DMS 273 (cell line): ENCODE data around the gene APBB2.

Experiments
- DNase-seq: peaks from one replicate; lab custom pipeline; 2025; ENCODE audit not compliant: unreplicated experiment; lab: John Stamatoyannopoulos, UW

The APBB2 gene

GRCh38 chr4:41110050-41110449, 104.3 kb downstream of the APBB2 start:
- no peak for DNase-seq

DNA sequence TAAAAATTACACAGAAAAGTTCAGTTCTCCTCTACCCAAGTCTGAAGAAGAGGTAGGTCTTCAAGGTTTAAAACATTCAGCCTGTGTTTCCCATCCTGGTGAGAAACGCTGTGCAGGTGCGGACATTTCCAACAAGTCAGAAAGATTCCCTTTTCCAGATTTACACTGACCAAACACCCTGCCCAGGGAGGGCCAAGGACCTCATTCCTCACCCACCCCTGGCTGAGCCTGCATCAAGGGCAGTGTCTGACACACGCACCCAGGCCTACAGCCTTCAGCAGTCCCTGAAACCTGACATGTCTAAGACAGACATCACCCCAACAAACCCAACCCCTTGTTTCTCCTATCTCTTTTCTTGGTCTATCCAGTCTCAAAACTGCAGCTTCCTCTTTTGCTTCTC, 105.9 kb downstream of the APBB2 start:
- DNase-seq: no peak

DNA sequence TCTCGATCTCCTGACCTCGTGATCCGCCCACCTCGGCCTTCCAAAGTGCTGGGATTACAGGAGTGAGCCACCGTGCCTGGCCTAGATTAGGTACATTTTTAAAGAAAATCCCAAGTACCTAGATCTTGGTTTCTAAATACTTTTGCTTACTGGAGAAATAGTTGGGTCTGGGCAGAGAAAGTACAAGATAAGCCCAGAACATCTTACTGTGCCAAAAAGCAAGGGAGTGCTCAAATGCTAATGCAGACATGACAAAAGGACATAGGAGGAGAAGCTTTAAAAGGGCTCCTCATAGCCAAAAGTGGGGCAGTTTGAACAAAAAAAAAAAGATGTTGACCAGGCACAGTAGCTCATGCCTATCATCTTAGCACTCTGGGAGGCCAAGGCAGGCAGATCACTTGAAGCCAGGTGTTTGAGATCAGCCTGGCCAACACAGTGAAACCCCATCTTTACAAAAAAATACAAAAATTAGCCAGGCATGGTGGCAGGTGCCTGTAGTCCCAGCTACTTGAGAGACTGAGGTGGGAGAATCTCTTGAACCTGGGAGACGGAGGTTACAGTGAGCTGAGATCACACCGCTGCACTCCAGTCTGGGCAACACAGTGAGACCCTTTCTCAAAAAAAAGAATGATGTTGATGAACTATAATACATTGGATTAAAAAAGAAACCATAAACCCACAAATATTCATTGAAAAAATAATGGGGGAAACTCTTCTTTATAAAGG, 107.5 kb downstream of the APBB2 start:
- DNase-seq: no peak

DNA sequence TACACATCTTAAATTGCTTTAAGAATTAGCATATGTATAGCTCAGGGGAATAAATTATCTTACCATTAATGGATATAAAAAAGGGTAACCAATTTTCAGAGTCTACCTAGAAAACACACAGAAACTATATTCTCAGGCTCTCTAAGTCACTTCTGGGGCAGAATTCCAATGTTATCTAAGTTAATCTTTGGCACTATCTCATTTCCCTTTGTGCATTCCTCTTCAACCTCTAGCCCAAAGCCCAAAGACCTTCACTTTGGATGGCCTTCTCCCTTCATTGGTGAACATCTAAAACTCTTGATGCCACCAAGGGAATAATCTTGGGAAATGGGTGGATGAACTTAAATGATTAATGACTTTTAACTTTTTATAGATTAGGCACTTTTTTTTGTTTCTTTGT, 108.3 kb downstream of the APBB2 start:
- no peak for DNase-seq

GRCh38 chr4:41104155-41104554, 110.2 kb downstream of the APBB2 start:
- DNase-seq: no peak

- DNase-seq: no peak
Measured at GRCh38 chr4:41103657-41104056, 110.7 kb downstream of the APBB2 start.

GRCh38 chr4:41102414-41103092, 111.8 kb downstream of the APBB2 start:
- DNase-seq: no peak

- no peak for DNase-seq
Measured at GRCh38 chr4:41098093-41099048, 116.0 kb downstream of the APBB2 start.

GRCh38 chr4:41095973-41096372, 118.4 kb downstream of the APBB2 start:
- no peak for DNase-seq

- DNase-seq: no peak
Measured at GRCh38 chr4:41095192-41095872, 119.0 kb downstream of the APBB2 start.

DNA sequence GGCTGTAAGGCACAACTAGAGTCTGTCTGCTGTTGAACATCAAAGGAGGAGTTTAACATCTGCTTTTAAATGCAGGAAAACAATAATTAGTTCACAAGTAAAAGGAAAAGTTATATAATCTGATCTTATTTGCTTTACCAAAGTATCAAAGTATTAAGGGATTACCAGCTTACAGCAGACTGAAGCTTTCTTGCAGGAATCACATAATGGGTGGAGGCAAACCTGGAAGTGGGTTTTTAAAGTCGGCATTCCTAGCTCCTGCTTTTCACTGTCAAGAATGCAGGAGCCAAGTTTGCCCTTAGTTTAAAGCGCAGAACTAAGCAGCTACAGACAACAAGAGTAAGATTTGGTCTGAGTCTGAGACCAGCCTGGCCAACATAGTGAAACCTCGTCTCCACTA, 122.2 kb downstream of the APBB2 start:
- no peak for DNase-seq

GRCh38 chr4:41081847-41082246, 132.5 kb downstream of the APBB2 start:
- DNase-seq: no peak

DNA sequence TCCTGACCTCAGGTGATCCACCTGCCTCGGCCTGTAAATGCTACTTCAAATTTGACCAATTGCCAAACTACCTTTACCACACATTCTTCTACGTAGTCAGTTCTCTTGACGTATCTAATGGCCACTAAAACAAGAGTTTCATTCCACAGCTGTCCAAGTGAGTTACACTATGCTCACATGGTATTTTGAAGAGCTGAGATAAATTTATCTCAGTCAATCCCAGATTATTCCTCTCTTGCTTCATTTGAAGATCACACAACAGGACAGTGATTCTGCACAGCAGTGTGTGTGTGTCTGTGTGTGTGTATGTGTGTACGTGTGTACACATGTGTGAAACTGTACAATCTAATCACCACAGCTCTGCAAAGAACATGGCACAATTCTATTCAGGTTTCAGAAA, 133.4 kb downstream of the APBB2 start:
- DNase-seq: no peak

GRCh38 chr4:41079881-41080560, 134.3 kb downstream of the APBB2 start:
- DNase-seq: no peak

DNA sequence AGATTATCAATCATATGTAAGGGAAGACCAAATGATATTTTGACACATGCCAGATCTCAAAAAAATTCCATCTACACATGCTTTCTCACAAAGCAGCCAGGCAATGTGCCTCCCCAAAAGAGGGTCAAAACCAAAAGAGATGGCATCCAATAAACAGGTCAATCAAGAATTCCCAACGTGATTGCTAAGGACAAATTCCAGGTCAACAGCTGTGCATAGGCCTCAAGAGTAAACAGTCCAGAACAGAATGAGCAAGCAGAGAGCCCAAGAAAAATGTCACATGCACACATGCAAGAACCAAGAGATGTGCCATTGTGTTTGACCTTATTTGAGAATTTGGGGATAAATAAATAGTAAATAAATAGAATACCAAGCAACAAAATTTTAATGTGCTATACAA, 136.7 kb downstream of the APBB2 start:
- DNase-seq: no peak

- DNase-seq: no peak
Measured at GRCh38 chr4:41076481-41076880, 137.9 kb downstream of the APBB2 start.

DNA sequence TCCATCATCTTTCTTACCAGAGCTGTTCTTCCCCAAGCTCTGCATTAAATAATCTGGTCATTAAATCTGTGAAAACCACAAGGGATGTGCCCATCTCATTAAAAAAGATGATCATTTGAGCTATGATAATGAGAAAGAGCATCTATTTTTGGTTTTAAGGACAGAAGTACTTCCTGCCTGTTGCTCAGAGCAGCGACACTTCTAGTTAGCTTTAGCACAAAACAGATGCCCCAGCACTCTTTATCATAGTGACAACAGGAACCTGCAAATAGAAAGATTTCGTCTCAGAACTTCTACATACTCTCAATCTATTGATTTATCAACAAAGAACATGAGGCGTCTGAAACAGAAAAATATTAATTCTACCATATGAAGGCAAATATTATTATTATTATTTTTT, 140.1 kb downstream of the APBB2 start:
- DNase-seq: no peak

- DNase-seq: peak; percentile 75
Measured at GRCh38 chr4:41072021-41072777, 142.1 kb downstream of the APBB2 start.

GRCh38 chr4:41070516-41071281, 143.6 kb downstream of the APBB2 start:
- DNase-seq: no peak
